ENCODE data around the gene HOXC6.

The HOXC6 gene

GRCh38 chr12:54016051-54016450 is 12.2 kb upstream of the HOXC6 start:
- no peak for DNase-seq

GRCh38 chr12:54016478-54016964 is 11.7 kb upstream of the HOXC6 start:
- DNase-seq = no peak

GRCh38 chr12:54017027-54017788 is 11.0 kb upstream of the HOXC6 start:
- no peak for DNase-seq

GRCh38 chr12:54017878-54018467 is 10.3 kb upstream of the HOXC6 start:
- peak; percentile 60 for DNase-seq

- DNase-seq = no peak
Observed at GRCh38 chr12:54018468-54018984, 9.7 kb upstream of the HOXC6 start.

GRCh38 chr12:54019091-54019811 is 9.0 kb upstream of the HOXC6 start:
- no peak for DNase-seq

GRCh38 chr12:54019924-54020590 is 8.2 kb upstream of the HOXC6 start:
- DNase-seq = no peak

- DNase-seq = no peak
Observed at GRCh38 chr12:54020591-54021405, 7.4 kb upstream of the HOXC6 start.

GRCh38 chr12:54021432-54022013 is 6.7 kb upstream of the HOXC6 start:
- DNase-seq = no peak

GRCh38 chr12:54022960-54023884 is 5.0 kb upstream of the HOXC6 start:
- DNase-seq = no peak

- no peak for DNase-seq
Observed at GRCh38 chr12:54024127-54024526, 4.1 kb upstream of the HOXC6 start.

- DNase-seq = no peak
Observed at GRCh38 chr12:54024581-54025305, 3.5 kb upstream of the HOXC6 start.

GRCh38 chr12:54025499-54026405 is 2.5 kb upstream of the HOXC6 start:
- no peak for DNase-seq

- no peak for DNase-seq
Observed at GRCh38 chr12:54026640-54027441, 1.4 kb upstream of the HOXC6 start.

GRCh38 chr12:54027442-54027786 is 826 bp upstream of the HOXC6 start:
- DNase-seq = no peak

- no peak for DNase-seq
Observed at GRCh38 chr12:54029529-54030441, 1.5 kb downstream of the HOXC6 start.

- DNase-seq = no peak
Observed at GRCh38 chr12:54030442-54030801, 2.2 kb downstream of the HOXC6 start.

All from stimulated activated naive CD4-positive, alpha-beta T cell treated with Interleukin-2 at 50 U/mL for 16 hours (primary cell).